Loucy (cell line): ENCODE results near the gene ZNRF2.

Source experiments
- H2AFZ ChIP-seq: fragments of 200-600 bp; sonication (generic); 2 replicates; pipeline ENCODE4 v1.6.0; 2016; ENCODE audit warnings: antibody characterized with exemption, mild to moderate bottlenecking, low read length, moderate library complexity
- H3F3A ChIP-seq: fragments of 200-600 bp; 2 replicates; pipeline ENCODE4 v1.6.0; 2016; ENCODE audit warnings: antibody characterized with exemption, low read depth, mild to moderate bottlenecking
- H3K27me3 ChIP-seq: fragments of 200-600 bp; sonication (generic); 2 replicates; pipeline ENCODE4 v1.6.1; 2014; ENCODE audit warnings: low read length, mild to moderate bottlenecking; ENCODE audit not compliant: insufficient read depth, poor library complexity, severe bottlenecking
- H3K36me3 ChIP-seq: fragments of 200-600 bp; sonication (generic); 2 replicates; pipeline ENCODE4 v1.6.1; 2016; ENCODE audit warnings: low read length; ENCODE audit not compliant: insufficient read depth
- H3K4me1 ChIP-seq: fragments of 200-600 bp; sonication (generic); 2 replicates; pipeline ENCODE4 v1.5.1; 2014; ENCODE audit warnings: low read length, mild to moderate bottlenecking; ENCODE audit not compliant: insufficient read depth, poor library complexity, severe bottlenecking
- H3K4me2 ChIP-seq: fragments of 200-600 bp; sonication (generic); 2 replicates; pipeline ENCODE4 v1.6.0; 2014; ENCODE audit warnings: antibody characterized with exemption, low read length, low read depth, mild to moderate bottlenecking; ENCODE audit not compliant: poor library complexity, severe bottlenecking
- H3K4me3 ChIP-seq: fragments of 200-600 bp; sonication (generic); 2 replicates; pipeline ENCODE4 v1.5.1; 2014; ENCODE audit warnings: low read length, mild to moderate bottlenecking, mixed read lengths; ENCODE audit not compliant: poor library complexity, severe bottlenecking
- H3K79me2 ChIP-seq: fragments of 200-600 bp; sonication (generic); 2 replicates; pipeline ENCODE4 v1.6.1; 2014; ENCODE audit warnings: low read length; ENCODE audit not compliant: insufficient read depth
- H3K9ac ChIP-seq: fragments of 200-600 bp; sonication (generic); 2 replicates; pipeline ENCODE4 v1.6.0; 2014; ENCODE audit warnings: mild to moderate bottlenecking, low read depth, low read length, moderate library complexity; ENCODE audit not compliant: poor library complexity, severe bottlenecking
- H3K9me2 ChIP-seq: fragments of 200-600 bp; sonication (generic); replicated peaks from 2 replicates; pipeline ENCODE4 v1.6.1; 2016; ENCODE audit warnings: low read depth, low read length, mixed read lengths
- H3K9me3 ChIP-seq: fragments of 200-600 bp; sonication (generic); 2 replicates; pipeline ENCODE4 v1.6.1; 2014; ENCODE audit warnings: mild to moderate bottlenecking, antibody characterized with exemption, low read length, low read depth; ENCODE audit not compliant: insufficient read depth
- H4K20me1 ChIP-seq: fragments of 200-600 bp; sonication (generic); 2 replicates; pipeline ENCODE4 v1.6.0; 2014; ENCODE audit warnings: antibody characterized with exemption, low read length, mild to moderate bottlenecking; ENCODE audit not compliant: insufficient read depth, poor library complexity, severe bottlenecking
- CTCF ChIP-seq: fragments of 200-600 bp; sonication (generic); conservative IDR thresholded peaks from 2 replicates; pipeline ENCODE4 v1.5.1; 2014; ENCODE audit warnings: mild to moderate bottlenecking, antibody characterized with exemption, low read length
- EZH2phosphoT487 ChIP-seq: fragments of 200-600 bp; IDR thresholded peaks from 2 replicates; pipeline ENCODE4 v1.6.1; 2018; ENCODE audit warnings: antibody characterized with exemption, mild to moderate bottlenecking, moderate library complexity, borderline replicate concordance

Gene ZNRF2

GRCh38 chr7:30252885-30253795 lies 31.3 kb upstream of the ZNRF2 start:
- H3F3A ChIP-seq = no peaks in the 10 kb centered on the region
- no peak overlapping the region for H3K4me2 ChIP-seq
- H3K9me3 ChIP-seq = no peaks in the 10 kb centered on the region
- no peaks in the 10 kb centered on the region for H3K9me2 ChIP-seq
- H3K79me2 ChIP-seq = no peaks in the 10 kb centered on the region
- no peaks in the 10 kb centered on the region for H3K27me3 ChIP-seq
- H3K4me1 ChIP-seq = peaks cover 5% of the 10 kb centered on the region
- TF ChIP-seq CTCF (no peak), EZH2phosphoT487 (no peak)
- H3K36me3 ChIP-seq = no peaks in the 10 kb centered on the region
- H4K20me1 ChIP-seq = no peaks in the 10 kb centered on the region
- no peak overlapping the region for H3K9ac ChIP-seq
- no peak overlapping the region for H2AFZ ChIP-seq
- no peak overlapping the region for H3K4me3 ChIP-seq

- Histone ChIP-seq H2AFZ (no peak overlapping the region), H3K79me2 (no peaks in the 10 kb centered on the region), H3K4me3 (no peak overlapping the region), H3K9me2 (no peaks in the 10 kb centered on the region), H4K20me1 (no peaks in the 10 kb centered on the region), H3K36me3 (no peaks in the 10 kb centered on the region), H3K4me1 (peaks cover 5% of the 10 kb centered on the region), H3K9ac (no peak overlapping the region), H3K27me3 (no peaks in the 10 kb centered on the region), H3F3A (no peaks in the 10 kb centered on the region), H3K9me3 (no peaks in the 10 kb centered on the region), H3K4me2 (no peak overlapping the region)
- TF ChIP-seq CTCF = no peak
- no peak for TF ChIP-seq EZH2phosphoT487
These were observed 30.6 kb upstream of the ZNRF2 start for GRCh38 chr7:30253796-30254165.

- H3K36me3 ChIP-seq = no peaks in the 10 kb centered on the region
- H3K9me3 ChIP-seq = no peaks in the 10 kb centered on the region
- no peak overlapping the region for H2AFZ ChIP-seq
- H3K9ac ChIP-seq = no peak overlapping the region
- H3K27me3 ChIP-seq = no peaks in the 10 kb centered on the region
- no peak overlapping the region for H3K4me3 ChIP-seq
- no peaks in the 10 kb centered on the region for H3K9me2 ChIP-seq
- peaks cover 5% of the 10 kb centered on the region for H3K4me1 ChIP-seq
- H3F3A ChIP-seq = no peaks in the 10 kb centered on the region
- H3K79me2 ChIP-seq = no peaks in the 10 kb centered on the region
- TF ChIP-seq CTCF = no peak
- TF ChIP-seq EZH2phosphoT487 = no peak
- no peak overlapping the region for H3K4me2 ChIP-seq
- no peaks in the 10 kb centered on the region for H4K20me1 ChIP-seq
These were observed 30.1 kb upstream of the ZNRF2 start for GRCh38 chr7:30254248-30254647.
